Measurements from ENCODE around the gene TSEN15. TPM values are rescaled to one million over a fixed set of nuclear protein-coding genes. Genes with fewer than 3 reads are reported as not detected.

TSEN15 gene
- total and polyA plus RNA-seq, 7 donors = 15.9 to 38.7 (median 22.3) TPM

GRCh38 chr1:184010788-184011187, 40.7 kb upstream of the TSEN15 start:
- ATAC-seq = no peak
- Histone ChIP-seq H3K4me1 (no peaks in the 10 kb centered on the region), H3K27me3 (ENCODE audit: insufficient read depth in 3 of 3, low read length in 2 of 3) (no peaks in the 10 kb centered on the region), H3K4me3 (no peak overlapping the region), H3K27ac (no peak overlapping the region), H3K9me3 (no peaks in the 10 kb centered on the region), H3K36me3 (ENCODE audit: insufficient read depth in 1 of 2, low read depth in 1 of 2) (no peaks in the 10 kb centered on the region)
- intact Hi-C loops (cut with DNase I) = no loop called here
- no peak for TF ChIP-seq CTCF (IDR thresholded peaks at IDR 0.05)
- no peak for DNase-seq
- WGBS, 3 donors = 51 to 61% (median 54%) methylated on average over 2 of the region's 2 CpGs

- TF ChIP-seq CTCF (IDR thresholded peaks at IDR 0.05) = no peak
Observed at GRCh38 chr1:184012187-184012586, 39.3 kb upstream of the TSEN15 start.

GRCh38 chr1:184014271-184014670, 37.3 kb upstream of the TSEN15 start:
- no peak for TF ChIP-seq CTCF (IDR thresholded peaks at IDR 0.05)
- no peak overlapping the region for H3K27ac ChIP-seq
- DNase-seq (no peak), ATAC-seq (no peak)
- intact Hi-C loops (cut with DNase I) = no loop called here
- no peaks in the 10 kb centered on the region for H3K27me3 ChIP-seq (ENCODE audit: insufficient read depth in 3 of 3, low read length in 2 of 3)
- H3K36me3 ChIP-seq (ENCODE audit: insufficient read depth in 1 of 2, low read depth in 1 of 2) = no peaks in the 10 kb centered on the region
- no peaks in the 10 kb centered on the region for H3K9me3 ChIP-seq
- no peak overlapping the region for H3K4me3 ChIP-seq
- no peaks in the 10 kb centered on the region for H3K4me1 ChIP-seq
- WGBS, 3 donors = 81 to 90% (median 85%) methylated on average over 2 of the region's 2 CpGs

More at GRCh38 chr1:184012187-184012586, 39.3 kb upstream of the TSEN15 start:
- ATAC-seq (no peak), DNase-seq (no peak)
- Histone ChIP-seq H3K27ac (no peak overlapping the region), H3K4me3 (no peak overlapping the region), H3K4me1 (no peaks in the 10 kb centered on the region), H3K9me3 (no peaks in the 10 kb centered on the region), H3K27me3 (ENCODE audit: insufficient read depth in 3 of 3, low read length in 2 of 3) (no peaks in the 10 kb centered on the region), H3K36me3 (ENCODE audit: insufficient read depth in 1 of 2, low read depth in 1 of 2) (no peaks in the 10 kb centered on the region)
- intact Hi-C loops (cut with DNase I) = no loop called here

- DNase-seq (no peak), ATAC-seq (no peak)
- no peaks in the 10 kb centered on the region for H3K27me3 ChIP-seq (ENCODE audit: insufficient read depth in 3 of 3, low read length in 2 of 3)
- intact Hi-C loops (cut with DNase I) = no loop called here
- H3K36me3 ChIP-seq (ENCODE audit: insufficient read depth in 1 of 2, low read depth in 1 of 2) = no peaks in the 10 kb centered on the region
- no peaks in the 10 kb centered on the region for H3K4me1 ChIP-seq
- H3K27ac ChIP-seq = no peak overlapping the region
- no peak for TF ChIP-seq CTCF (IDR thresholded peaks at IDR 0.05)
- no peaks in the 10 kb centered on the region for H3K9me3 ChIP-seq
- 93 to 98% (median 95%) methylated on average over 2 of the region's 2 CpGs for WGBS, 3 donors
- no peak overlapping the region for H3K4me3 ChIP-seq
Observed at GRCh38 chr1:184016169-184016568, 35.4 kb upstream of the TSEN15 start.

GRCh38 chr1:184017306-184017705, 34.2 kb upstream of the TSEN15 start:
- TF ChIP-seq CTCF (IDR thresholded peaks at IDR 0.05) = no peak
- intact Hi-C loops (cut with DNase I) = no loop called here
- Histone ChIP-seq H3K27me3 (ENCODE audit: insufficient read depth in 3 of 3, low read length in 2 of 3) (no peaks in the 10 kb centered on the region), H3K4me1 (peaks cover 3% of the 10 kb centered on the region), H3K36me3 (ENCODE audit: insufficient read depth in 1 of 2, low read depth in 1 of 2) (no peaks in the 10 kb centered on the region), H3K9me3 (no peaks in the 10 kb centered on the region), H3K27ac (no peak overlapping the region), H3K4me3 (no peak overlapping the region)
- no peak for ATAC-seq
- DNase-seq = no peak
- whole genome bisulfite sequencing, 3 donors = 82 to 86% (median 82%) methylated on average over 7 of the region's 7 CpGs

All from psoas muscle (tissue), 8 donors.